GM18519 (cell line): Measurements from ENCODE around the gene ECHS1.
"Not testable (repeated sequence)": the region's sequence is repeated elsewhere in the genome, so short reads cannot be mapped to it uniquely, and the experiment has no call there.

Source experiments
- ATAC-seq: cut with Tn5 transposase; IDR thresholded peaks from one replicate; pipeline ENCODE4 v1.9.1; 2021; ENCODE audit warnings: mild to moderate bottlenecking, moderate library complexity; ENCODE audit not compliant: unreplicated experiment, low FRiP score

Gene ECHS1

DNA sequence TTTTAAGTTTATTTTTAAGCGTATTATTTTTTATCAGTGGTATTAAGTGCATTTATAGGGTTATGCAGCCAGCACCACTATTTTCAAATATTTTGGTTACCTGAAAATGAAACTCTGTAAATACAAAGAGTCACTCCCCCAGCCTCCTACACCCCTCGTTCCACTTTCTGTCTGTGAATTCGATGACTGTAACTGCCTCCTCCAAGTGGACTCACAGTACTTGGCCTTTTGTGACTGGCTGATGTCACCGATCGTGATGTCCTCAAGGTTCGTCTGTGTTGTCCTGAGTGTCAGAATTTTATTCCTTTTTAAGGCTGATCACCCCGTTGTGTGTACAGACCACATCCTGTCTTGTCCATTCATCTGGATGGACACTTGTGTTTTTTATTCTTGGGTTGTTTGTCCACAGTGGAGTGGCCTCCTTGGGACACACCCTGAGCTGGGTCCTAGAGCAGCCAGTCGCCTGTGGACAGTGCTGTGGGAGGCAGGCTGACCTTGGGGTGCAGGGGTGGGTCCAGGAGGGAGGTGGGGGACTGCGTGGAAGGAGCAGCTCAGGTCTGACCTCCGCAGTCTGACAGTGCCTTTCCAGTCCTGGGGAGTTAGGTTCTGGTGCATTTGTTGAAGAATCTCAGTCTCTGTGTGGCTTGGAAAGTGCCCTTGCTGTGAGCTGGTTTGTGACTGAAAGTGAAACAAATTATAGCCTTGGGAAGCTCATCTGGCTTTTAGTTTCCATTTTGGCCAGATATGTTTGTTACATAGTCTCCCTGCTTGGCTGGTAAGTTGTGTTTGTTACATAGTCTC, 27.7 kb upstream of the ECHS1 start:
- peak; percentile 68 for ATAC-seq

DNA sequence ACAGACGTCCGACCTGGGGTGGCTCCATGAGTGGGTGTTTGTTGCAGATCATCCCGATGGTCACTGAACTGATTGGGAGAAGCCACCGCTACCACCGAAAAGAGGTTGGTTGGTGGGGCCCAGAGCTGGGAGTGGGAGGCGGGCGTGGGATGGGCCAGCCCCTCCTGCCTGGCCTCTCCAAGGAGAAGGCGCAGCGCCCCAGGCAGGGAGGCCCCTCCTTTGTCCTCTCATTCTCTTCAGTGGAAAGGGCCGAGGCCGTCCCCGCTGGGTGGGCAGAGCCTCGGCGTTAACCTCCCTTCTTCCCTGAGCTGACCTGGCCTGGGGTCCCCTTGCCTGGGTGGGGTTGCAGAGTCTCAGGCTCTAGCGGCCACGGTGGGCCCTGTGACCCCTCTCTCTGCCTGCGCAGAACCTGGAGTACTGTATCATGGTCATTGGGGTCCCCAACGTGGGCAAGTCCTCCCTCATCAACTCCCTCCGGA, 26.0 kb upstream of the ECHS1 start:
- no peak for ATAC-seq

DNA sequence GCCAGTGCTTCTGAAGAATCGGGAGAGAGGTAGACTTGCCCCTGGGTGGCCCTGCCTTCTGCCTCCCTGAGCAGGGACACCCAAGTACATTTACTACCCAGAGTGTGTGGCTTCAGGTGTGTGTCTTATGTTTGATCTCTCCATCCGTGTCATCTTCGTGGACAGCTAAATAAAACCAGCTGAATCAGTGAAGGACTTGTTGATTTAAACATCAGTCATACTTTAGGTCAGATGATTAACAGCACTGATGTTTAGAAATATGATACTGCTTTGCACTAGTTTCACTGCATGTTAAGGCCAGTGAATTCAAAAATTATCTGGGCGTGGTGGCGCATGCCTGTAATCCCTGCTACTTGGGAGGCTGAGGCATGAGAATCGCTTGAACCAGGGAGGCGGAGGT, 24.8 kb upstream of the ECHS1 start:
- ATAC-seq = no peak

DNA sequence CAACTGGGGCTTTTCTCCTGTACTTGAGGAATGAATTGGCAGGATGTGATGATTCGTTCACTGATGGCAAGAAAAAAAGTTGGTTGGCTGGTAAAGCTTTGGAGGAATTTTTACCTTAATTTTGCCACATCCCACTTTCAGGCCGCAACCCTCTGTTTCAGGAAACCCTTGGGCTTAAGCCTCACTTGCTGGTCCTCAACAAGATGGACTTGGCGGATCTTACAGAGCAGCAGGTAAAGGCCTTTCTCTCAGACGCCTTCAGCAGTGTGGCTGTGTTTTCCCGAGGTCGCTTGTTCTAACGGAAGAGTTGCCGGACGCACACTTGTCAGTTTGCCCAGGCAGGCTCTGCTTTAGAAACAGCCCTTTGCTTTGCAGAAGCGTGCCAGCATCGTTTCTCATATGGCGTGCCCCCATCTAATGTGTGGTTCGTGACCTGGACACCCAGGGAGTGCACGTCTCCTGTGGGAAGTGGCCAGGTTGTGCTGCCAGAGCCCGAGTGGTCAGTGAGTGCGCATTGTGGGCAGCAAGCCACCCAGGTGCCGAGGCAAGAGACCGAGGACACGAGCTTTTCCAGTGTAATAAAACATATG, 23.0 kb upstream of the ECHS1 start:
- no peak for ATAC-seq

DNA sequence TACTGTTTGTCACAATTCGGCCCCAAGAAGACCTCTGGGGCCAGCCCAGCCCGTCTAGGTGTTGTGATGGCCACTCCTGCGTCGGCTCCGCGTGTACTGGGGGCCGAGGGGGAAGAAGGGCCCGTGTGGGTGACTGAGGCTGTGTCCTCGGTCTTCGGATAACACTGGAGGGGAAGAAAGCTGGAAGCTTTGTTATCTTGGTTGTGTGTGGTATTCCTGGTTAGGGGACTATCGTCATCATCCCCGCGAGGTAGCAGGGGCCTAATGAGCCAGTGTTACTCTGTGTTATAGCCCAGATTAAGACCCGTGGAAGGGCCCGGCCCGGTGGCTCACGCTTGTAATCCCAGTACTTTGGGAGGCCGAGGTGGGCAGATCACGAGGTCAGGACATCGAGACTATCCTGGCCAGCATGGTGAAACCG, 21.7 kb upstream of the ECHS1 start:
- ATAC-seq = no peak

DNA sequence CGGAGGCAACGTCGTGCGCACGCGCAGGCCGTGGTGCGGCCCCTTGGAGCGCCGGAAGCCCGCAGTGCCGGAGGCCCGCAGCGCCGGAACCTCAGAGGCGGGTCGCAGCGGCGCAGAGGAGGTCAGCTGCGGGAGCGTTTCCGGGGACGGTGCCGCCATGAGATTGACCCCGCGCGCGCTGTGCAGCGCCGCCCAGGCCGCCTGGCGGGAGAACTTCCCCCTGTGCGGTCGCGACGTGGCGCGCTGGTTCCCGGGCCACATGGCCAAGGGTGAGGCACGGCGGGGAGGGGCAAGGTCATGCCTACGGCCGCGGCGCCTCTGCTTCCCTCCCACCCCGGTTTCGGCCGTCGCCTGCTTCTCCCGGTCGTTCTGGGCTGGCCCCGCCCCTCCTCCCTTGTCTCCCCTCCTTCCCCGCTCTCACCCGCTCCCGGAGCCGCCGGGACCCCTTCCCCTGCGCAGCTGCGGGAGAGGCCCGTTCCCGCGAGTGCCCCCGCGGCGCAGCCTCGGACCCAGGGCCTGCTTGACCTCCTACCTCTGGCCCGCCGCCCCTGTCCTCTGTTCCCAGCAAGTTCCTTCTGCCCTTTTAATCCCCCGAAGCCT, 21.0 kb upstream of the ECHS1 start, which contains the start of gene MTG1:
Gene MTG1 (plus strand): TSS at position 94 of the 600 bp plus-strand sequence. CDS start 64 bp downstream, at position 158.
- ATAC-seq = peak; percentile 48

DNA sequence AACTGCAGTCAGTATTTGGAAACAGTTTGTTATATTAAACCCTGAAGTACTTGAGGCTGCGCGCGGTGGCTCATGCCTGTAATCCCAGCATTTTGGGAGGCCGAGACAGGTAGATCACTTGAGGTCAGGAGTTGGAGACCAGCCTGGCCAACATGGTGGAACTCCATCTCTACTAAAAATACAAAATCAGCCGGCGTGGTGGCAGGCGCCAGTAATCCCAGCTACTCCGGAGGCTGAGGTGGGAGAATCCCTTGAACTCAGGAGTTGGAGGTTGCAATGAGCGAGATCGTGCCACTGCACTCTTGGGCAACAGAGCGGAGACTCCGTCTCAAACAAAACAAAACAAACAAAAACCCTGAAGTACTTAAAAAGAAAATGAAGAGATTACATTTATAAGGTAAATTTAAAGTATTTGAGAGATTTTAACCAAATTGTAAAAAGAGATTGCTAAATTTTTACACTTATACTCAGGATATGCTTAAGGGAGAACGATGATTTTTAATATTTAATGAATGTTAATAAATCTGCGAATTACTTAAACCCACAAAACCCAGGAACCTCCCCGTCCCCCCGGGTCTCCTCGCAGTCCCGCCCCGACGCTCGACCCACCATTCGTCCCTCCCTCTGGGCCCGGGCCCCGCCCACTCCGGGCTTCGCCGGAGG, 20.4 kb upstream of the ECHS1 start:
- ATAC-seq = no peak

DNA sequence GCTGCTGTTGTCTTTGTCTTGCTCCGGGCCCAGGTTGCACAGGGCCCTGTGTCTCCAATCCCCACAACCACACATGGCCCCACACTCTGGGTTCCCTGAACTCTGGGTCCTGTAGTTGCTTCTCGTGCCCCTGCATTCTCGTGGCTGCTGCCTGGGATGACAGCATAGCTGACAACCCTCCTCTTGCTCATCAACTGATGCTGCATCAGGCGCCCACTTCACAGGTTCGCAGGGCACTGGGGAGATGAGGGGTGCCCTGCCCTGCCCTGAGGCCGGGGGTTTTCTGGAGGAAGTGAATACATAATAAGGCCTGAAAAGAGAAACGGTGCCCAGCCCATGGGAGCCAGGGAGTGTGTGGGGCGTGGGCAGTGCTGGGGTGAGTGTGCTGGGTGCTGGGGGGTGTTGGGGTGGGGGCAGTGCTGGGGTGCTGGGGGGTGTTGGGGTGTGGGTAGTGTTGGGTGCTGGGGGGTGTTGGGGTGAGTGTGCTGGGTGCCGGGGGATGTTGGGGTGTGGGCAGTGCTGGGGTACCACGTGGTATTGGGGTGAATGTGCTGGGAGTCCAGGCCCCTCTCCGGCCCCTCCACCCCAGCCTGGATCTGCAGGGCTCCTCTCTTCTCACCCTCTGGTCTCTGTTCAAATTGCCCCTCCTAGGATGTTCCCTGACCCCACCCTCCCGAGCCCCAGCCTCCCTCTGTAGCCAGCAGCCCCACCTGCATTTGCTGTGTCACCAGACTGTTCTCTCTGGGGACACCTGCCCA, 18.8 kb upstream of the ECHS1 start:
- no peak for ATAC-seq

DNA sequence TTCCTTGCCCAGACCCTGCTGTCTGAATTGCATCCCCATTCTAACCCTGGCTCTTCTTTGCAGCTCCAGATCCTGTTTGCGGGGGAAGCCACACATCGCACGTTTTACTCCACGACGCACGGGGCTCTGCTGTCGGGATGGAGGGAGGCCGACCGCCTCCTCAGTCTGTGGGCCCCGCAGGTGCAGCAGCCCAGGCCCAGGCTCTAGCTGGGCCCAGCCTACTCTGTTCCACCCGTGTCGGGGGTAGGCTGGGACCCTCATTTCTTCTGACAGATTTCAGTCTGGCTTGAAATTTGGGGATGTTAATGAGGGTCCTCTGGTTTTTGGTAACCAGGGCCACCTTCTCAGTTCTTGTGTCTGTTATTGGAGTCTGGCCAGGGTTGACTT, 18.1 kb upstream of the ECHS1 start:
- ATAC-seq = no peak

DNA sequence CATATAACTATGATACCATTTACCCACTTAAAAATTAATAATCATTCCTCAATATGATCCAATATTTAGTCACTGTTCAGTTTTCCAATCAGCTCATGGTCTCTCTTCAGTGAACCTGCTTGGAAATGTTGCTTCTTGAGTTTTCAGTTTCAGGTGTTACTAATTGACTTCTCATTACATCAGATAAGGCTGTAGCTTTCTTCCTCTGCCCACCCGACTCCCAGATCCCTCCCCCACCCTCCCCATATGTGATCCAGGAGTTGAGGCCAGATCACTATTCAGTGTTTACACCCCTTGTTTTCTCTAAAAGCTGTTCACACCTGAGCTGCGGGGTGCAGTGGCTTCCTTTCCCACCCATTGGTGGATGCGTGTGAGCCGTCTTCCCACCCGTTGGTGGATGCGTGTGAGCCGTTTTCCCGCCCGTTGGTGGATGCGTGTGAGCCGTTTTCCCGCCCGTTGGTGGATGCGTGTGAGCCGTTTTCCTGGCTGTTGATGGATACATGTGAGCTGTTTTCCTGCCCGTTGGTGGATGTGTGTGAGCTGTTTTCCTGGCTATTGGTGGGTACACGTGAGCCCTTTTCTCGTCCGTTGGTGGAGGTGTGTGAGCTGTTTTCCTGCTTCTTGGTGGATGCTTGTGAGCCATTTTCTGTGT, 17.6 kb upstream of the ECHS1 start:
- ATAC-seq = no peak

DNA sequence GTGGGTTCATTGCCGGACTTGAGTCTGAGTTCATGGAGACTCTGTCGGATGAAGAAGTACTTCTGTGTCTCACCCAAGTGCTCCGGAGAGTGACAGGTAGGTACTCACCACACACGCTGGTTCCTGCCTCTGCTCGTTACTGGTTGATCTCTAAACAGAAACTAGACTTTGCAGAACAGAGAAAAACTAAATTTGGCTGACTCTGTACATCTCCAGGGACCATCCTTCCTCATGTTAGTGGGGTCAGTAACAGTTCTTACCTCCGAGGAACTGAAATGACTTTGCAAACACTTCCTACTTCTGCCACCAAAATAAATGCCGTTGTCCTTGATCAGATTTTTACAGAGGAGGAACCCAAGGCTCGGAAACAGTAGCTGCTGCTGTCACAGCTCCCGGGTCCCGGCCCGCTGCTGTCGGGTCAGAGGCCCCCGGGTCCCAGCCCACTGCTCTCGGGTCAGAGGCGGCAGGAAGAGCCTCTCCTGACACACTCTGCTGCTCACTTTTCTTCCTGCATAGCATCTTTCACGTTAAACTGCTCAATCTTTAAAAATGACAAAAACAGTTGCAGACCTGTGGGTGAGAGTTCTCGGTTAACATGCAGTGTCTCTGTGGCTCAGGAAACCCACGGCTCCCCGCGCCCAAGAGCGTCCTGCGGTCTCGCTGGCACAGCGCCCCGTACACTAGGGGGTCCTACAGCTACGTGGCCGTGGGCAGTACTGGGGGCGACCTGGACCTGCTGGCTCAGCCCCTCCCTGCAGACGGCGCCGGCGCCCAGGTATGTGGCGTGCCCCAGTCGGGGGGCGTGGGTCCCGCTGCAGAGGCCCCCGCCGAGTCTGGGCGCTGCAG, 16.0 kb upstream of the ECHS1 start:
- peak; percentile 80 for ATAC-seq

DNA sequence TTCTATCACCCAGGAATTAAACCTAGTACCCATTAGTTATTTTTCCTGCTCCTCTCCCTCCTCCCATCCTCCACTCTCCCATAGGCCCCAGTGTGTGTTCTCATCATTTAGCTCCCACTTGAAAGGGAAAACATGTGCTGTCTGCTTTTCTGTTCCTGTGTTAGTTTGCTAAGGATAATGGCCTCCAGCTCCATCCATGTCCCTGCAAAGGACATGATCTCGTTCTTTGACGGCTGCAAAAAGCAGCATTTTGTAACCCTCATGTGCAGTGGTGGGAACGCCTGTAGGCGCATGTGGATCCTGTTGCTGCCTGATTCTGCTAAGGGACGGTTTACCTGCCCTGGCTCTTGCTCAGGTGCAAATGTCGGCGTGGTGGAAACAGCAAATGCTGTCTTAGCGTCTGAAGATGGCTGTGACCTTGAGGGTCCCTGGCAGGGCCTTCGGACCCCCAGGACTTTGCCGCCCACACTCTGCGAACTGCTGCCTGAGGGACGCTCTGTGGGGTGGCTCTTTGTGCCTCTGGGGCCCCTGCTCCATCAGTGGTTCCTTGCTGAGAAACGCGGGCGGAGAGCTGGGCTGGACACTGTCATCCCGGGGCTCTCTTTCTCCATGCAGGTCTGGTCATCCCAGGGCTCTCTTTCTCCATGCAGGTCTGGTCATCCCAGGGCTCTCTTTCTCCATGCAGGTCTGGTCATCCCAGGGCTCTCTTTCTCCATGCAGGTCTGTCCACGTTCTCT, 15.2 kb upstream of the ECHS1 start:
- ATAC-seq = no peak

DNA sequence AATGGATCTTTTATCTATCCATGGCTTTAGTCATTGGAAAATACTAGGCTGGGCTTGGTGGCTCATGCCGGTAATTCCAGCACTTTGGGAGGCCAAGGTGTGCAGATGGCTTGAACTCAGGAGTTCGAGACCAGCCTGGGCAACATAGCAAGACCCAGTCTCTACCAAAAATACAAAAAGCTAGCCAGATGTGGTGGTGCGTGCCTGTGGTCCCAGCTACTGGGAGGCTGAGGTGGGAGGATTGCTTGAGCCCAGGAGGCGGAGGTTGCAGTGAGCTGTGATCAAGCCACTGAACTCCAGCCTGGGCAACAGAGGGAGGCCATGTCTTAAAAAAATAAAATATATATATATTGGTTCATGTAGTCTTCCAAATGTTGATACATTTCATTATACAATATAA, 13.8 kb upstream of the ECHS1 start:
- not testable (repeated sequence) for ATAC-seq

DNA sequence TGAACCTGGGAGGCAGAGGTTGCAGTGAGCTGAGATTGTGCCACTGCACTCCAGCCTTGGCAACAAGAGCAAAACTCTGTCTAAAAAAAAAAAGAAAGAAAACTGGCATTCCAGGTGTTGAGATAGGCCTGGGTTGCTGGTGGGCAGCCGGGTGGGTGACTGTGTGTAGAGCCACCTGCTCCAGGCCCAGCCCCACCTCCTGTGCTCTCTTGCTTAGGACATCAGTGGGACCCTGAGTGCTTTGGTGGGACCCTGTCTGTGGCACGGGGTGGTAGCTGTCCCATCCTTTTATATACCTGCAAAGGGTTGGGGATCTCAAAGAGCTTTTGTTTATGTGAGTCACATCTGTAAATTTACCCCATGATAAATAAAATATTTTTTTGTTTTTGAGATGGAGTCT, 12.1 kb upstream of the ECHS1 start:
- ATAC-seq = no peak

DNA sequence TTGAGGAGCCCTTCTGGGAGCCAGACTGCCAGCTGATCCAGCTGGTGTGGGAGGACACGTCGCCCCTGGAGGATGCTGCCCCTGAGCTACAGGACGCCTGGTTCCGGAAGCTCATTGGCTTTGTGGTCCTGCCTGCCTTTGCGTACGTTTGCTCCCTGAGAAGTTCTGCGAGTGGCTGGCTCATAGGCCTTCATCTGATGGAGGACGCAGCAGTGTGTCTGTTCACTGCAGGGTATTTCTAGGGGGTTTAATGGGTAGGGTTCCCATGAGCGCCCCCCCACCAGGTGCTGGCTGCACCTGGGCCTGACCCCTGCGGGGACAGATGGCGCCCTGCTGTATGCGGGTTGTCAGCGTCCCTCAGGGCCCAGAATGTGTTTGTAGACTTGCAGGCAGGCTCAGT, 10.9 kb upstream of the ECHS1 start:
- ATAC-seq = no peak

DNA sequence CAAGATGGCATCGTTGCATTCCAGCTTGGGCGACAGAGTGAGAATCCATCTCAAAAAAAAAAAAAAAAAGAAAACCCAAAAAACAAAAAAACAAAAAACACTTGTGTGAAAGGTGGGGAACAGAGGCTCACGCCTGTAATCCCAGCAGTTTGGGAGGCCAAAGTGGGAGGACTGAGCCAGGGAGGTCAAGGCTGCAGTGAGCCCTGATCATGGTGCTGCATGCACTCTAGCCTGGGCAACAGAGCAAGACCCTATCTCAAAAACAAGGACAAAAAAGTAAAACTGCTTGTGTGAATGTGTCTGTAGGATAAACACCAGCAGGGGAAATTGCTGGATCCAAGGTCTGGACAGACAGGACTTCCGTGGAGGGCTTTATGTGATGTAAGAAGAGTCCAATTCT, 10.4 kb upstream of the ECHS1 start:
- ATAC-seq = no peak

DNA sequence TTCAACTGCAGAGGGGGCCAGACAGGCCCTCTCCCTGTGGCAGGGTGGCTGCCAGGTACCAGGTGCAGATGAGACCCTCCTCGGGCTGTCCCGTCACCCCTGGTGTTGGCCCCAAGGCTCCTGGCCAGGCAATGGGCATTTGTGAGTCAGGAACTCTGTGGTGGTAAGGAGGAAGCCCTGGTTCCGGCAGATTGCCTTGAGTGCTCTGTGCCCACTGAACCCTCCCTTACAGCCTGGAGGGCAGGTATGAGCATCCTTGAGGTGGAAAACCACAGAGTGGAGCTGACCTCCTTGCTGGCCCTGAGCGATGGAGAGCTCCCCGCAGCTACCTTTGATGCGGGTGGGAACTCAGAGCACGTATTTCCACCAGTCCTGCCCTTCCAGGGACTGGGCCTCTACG, 7.9 kb upstream of the ECHS1 start:
- ATAC-seq = no peak
